Left lung (tissue), 10 donors: ENCODE measurements around the gene NXPH4. TPM values are rescaled to one million over a fixed set of nuclear protein-coding genes. Genes with fewer than 3 reads are reported as not detected.

Experiments used
- ATAC-seq: fragments of 200-7000 bp; cut with Tn5 transposase; one replicate; pipeline ENCODE4 v1.9.1; 2020; ENCODE audit warnings: moderate library complexity
- DNase-seq, 4 donors: peaks; one replicate each; pipeline ENCODE4 v3.0.0-alpha.2; 2013 to 2020
- H3K27ac ChIP-seq, 2 donors: fragments of 200-600 bp; sonication (generic) in 1 of 2; one replicate each; pipeline versions ENCODE4 v1.5.0 to v1.8.0; 2020 to 2021
- H3K27me3 ChIP-seq, 2 donors: fragments of 200-600 bp; sonication (generic) in 1 of 2; one replicate each; pipeline versions ENCODE4 v1.5.0 to v1.8.0; 2020 to 2021
- H3K36me3 ChIP-seq, 2 donors: fragments of 200-600 bp; sonication (generic) in 1 of 2; one replicate each; pipeline versions ENCODE4 v1.5.0 to v1.8.0; 2020 to 2021
- H3K4me1 ChIP-seq, 2 donors: fragments of 200-600 bp; one replicate each; pipeline ENCODE4 v1.8.0; 2021
- H3K4me3 ChIP-seq, 2 donors: fragments of 200-600 bp; sonication (generic) in 1 of 2; one replicate each; pipeline versions ENCODE4 v1.5.0 to v1.8.0; 2020 to 2021; ENCODE audit warnings: mild to moderate bottlenecking in 1 of 2
- H3K9me3 ChIP-seq, 2 donors: fragments of 200-600 bp; sonication (generic) in 1 of 2; one replicate each; pipeline versions ENCODE4 v1.5.0 to v1.8.0; 2020 to 2021
- intact Hi-C, 2 donors: fragments of 100-400 bp; cut with DNase I; formaldehyde crosslinking; loops; one replicate each; pipeline versions ENCODE4 v1.11.2 to v1.14.2; 2022
- polyA plus RNA-seq, 6 donors: library from polyadenylated mRNA; unstranded; fragments of 120-200 nt; gene quantifications; one replicate each; pipeline ENCODE4 v1.2.1, GENCODE V29; 2013; ENCODE audit not compliant: insufficient read length in 6 of 6
- total RNA-seq, 2 donors: library from RNA; stranded (reverse); fragmentation: NEBNext Ultra II Directional; extraction: Animal tissue kit (Norgen Biotek cat#: 25700); gene quantifications; one replicate each; pipeline ENCODE4 v1.2.1, GENCODE V29; 2021
- TF ChIP-seq, protein P1 (sequence below), 2 donors: fragments of 200-600 bp; sonication (generic) in 1 of 2; IDR thresholded peaks; one replicate each; pipeline versions ENCODE4 v1.5.0 to v1.8.0; 2021; ENCODE audit warnings: antibody characterized with exemption in 2 of 2
- donor health status: DM: no; HTN: yes; CAD: no.
- donor health status: DM: no; HTN: no; CAD: no.

Gene NXPH4
- total and polyA plus RNA-seq, 8 donors: 0.67 to 1.7 (median 1.1) TPM

DNA sequence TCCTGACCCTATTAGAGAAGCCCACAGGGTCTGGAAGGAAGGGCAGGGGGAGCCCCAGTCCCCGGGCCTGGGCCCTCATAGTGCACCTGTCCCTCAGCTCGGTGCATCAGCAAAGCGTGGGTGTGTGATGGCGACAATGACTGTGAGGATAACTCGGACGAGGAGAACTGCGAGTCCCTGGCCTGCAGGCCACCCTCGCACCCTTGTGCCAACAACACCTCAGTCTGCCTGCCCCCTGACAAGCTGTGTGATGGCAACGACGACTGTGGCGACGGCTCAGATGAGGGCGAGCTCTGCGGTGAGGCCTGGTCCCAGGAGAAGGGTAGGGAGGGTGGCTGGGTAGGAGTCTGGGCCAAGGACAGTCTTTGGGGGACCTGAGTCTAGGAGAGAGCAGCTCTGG is 42.9 kb upstream of the NXPH4 start:
- TF ChIP-seq, protein P1, sequence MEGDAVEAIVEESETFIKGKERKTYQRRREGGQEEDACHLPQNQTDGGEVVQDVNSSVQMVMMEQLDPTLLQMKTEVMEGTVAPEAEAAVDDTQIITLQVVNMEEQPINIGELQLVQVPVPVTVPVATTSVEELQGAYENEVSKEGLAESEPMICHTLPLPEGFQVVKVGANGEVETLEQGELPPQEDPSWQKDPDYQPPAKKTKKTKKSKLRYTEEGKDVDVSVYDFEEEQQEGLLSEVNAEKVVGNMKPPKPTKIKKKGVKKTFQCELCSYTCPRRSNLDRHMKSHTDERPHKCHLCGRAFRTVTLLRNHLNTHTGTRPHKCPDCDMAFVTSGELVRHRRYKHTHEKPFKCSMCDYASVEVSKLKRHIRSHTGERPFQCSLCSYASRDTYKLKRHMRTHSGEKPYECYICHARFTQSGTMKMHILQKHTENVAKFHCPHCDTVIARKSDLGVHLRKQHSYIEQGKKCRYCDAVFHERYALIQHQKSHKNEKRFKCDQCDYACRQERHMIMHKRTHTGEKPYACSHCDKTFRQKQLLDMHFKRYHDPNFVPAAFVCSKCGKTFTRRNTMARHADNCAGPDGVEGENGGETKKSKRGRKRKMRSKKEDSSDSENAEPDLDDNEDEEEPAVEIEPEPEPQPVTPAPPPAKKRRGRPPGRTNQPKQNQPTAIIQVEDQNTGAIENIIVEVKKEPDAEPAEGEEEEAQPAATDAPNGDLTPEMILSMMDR (IDR thresholded peaks at IDR 0.05): no peak
- Histone ChIP-seq H3K4me3 (no peak overlapping the region), H3K4me1 (no peaks in the 10 kb centered on the region), H3K36me3 (peaks cover 0 to 85% of the 10 kb centered on the region in 2 donors), H3K27ac (no peak overlapping the region), H3K27me3 (no peaks in the 10 kb centered on the region), H3K9me3 (no peaks in the 10 kb centered on the region)
- no peak for ATAC-seq
- intact Hi-C loops: no loop called here
- DNase-seq: no peak

DNA sequence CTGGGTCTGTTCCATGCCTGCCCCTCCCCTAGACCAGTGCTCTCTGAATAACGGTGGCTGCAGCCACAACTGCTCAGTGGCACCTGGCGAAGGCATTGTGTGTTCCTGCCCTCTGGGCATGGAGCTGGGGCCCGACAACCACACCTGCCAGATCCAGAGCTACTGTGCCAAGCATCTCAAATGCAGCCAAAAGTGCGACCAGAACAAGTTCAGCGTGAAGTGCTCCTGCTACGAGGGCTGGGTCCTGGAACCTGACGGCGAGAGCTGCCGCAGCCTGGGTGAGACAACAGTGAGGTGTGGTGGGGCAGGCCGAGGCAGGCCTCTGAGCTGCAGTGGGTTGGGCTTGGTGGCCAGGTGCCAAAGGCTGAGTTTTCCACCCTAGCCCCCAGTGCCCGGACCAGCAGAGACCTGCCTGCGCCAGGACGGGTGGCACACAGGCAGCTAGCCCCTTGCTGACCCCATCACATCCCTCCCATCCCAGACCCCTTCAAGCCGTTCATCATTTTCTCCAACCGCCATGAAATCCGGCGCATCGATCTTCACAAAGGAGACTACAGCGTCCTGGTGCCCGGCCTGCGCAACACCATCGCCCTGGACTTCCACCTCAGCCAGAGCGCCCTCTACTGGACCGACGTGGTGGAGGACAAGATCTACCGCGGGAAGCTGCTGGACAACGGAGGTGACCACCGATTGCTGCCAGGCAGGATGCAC is 41.0 kb upstream of the NXPH4 start:
- no peaks in the 10 kb centered on the region for H3K27me3 ChIP-seq
- ATAC-seq (peak; percentile 62), DNase-seq (peak in 2 of 4 donors; percentile 59 to 66)
- H3K4me3 ChIP-seq: no peak overlapping the region
- H3K36me3 ChIP-seq: peaks cover 0 to 85% of the 10 kb centered on the region in 2 donors
- TF ChIP-seq, protein P1 (IDR thresholded peaks at IDR 0.05): peak; percentile 42 to 58
- intact Hi-C loops: no loop called here
- H3K9me3 ChIP-seq: no peaks in the 10 kb centered on the region
- H3K27ac ChIP-seq: no peak overlapping the region
- no peaks in the 10 kb centered on the region for H3K4me1 ChIP-seq

DNA sequence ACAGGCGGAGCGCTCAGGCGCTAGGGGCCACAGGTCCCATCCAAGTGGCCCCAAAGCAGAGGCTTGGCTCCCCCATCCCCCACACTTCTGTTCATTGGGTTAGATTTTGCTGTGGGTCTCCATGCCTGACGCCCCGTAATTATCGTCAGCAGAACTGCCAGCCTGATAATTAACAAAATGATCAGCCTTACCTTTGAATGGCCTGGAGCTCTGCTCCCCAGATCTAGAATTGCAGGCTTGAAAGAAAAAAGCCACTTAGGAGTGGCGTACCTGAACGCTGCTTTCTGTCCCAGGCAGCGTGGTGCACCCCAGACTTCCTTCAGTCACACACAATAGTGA is 40.5 kb upstream of the NXPH4 start:
- ATAC-seq: no peak
- TF ChIP-seq, protein P1 (IDR thresholded peaks at IDR 0.05): peak in 1 of 2 donors; percentile 9
- H3K36me3 ChIP-seq: peaks cover 0 to 85% of the 10 kb centered on the region in 2 donors

DNA sequence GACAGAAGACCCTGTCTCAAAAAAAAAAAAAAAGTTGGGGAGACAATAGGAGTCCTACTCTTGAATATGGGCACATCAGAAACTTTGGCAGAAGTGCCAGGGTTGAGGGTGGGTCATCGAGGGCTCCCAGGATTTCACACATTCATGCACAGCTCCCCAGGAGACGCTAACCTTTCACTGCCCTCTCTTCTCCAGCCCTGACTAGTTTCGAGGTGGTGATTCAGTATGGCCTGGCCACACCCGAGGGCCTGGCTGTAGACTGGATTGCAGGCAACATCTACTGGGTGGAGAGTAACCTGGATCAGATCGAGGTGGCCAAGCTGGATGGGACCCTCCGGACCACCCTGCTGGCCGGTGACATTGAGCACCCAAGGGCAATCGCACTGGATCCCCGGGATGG is 39.7 kb upstream of the NXPH4 start:
- H3K4me1 ChIP-seq: no peaks in the 10 kb centered on the region
- peaks cover 0 to 90% of the 10 kb centered on the region in 2 donors for H3K36me3 ChIP-seq
- no peaks in the 10 kb centered on the region for H3K27me3 ChIP-seq
- no peaks in the 10 kb centered on the region for H3K9me3 ChIP-seq
- intact Hi-C loops: no loop called here
- DNase-seq: no peak
- TF ChIP-seq, protein P1 (IDR thresholded peaks at IDR 0.05): no peak
- H3K27ac ChIP-seq: no peak overlapping the region
- no peak for ATAC-seq
- no peak overlapping the region for H3K4me3 ChIP-seq

More for the DNA sequence above, 40.5 kb upstream of the NXPH4 start:
- no peaks in the 10 kb centered on the region for H3K9me3 ChIP-seq
- H3K4me1 ChIP-seq: no peaks in the 10 kb centered on the region
- no peaks in the 10 kb centered on the region for H3K27me3 ChIP-seq
- H3K27ac ChIP-seq: no peak overlapping the region
- DNase-seq: no peak
- no peak overlapping the region for H3K4me3 ChIP-seq
- intact Hi-C loops: no loop called here

DNA sequence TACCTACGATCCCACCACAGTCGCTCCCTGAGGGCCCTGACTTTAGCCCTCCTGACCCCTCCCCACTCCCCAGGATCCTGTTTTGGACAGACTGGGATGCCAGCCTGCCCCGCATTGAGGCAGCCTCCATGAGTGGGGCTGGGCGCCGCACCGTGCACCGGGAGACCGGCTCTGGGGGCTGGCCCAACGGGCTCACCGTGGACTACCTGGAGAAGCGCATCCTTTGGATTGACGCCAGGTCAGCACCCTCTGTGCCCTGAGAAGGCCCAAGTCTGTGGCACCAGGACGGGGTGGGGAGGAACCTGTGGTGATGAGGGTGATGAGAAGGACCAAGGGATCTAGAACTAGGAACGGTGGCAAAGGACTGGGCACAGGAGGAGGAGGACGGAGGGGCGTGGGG is 39.2 kb upstream of the NXPH4 start:
- Histone ChIP-seq H3K36me3 (peaks cover 0 to 90% of the 10 kb centered on the region in 2 donors), H3K4me1 (no peaks in the 10 kb centered on the region), H3K9me3 (no peaks in the 10 kb centered on the region), H3K27me3 (no peaks in the 10 kb centered on the region), H3K27ac (no peak overlapping the region), H3K4me3 (no peak overlapping the region)
- intact Hi-C loops: no loop called here
- TF ChIP-seq, protein P1 (IDR thresholded peaks at IDR 0.05): no peak
- ATAC-seq (no peak), DNase-seq (no peak)
